Measurements from ENCODE around the gene FKBP8. TPM values are rescaled to one million over a fixed set of nuclear protein-coding genes. Genes with fewer than 3 reads are reported as not detected.
A peak's percentile ranks its signal among the peaks of the same experiment; 100 is the strongest.

Gene FKBP8
- total RNA-seq, 1 experiment from 2014 or later: 345 TPM

DNA sequence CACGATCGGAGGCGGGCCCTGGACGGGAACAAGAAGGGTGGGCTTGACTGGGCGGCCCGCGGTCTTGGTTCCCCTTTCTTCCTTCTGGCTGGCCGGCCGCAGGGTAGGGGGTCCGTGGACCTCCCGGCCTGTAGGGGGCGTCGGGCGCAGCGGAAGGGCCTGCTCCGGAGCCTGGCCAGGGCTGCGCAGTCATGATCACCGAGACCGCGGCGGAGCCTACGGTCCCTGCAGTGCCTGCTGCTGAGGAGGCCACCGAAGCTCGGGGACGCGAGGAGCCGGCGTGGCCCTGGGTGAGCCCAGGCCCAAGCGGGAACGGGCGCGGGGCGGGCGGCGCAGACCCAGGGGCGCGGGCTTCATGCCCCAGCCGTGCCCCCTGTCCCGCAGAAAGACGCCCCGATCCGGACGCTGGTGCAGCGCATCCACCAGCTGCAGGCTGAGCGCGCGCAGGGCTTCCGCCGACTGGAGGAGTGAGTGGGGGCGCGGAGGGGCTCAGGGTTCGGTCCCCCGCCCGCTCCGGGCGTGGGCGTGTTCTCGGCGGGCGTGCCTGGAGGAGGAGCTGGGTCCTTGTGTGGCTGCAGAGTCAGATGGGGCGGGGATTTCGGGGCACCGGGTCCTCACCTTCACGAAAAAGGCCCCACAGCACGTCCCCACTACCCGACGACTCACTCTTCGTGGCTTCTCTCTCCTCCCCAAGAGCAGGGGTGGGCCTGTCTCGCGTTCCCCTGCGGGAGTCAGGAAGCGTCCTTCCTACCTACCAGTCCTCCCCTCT, 45.4 kb upstream of the FKBP8 start, which contains the start of gene REX1BD (continued):
- TF ChIP-seq ARID4B (CRISPR knock-in tag; IDR thresholded peaks at IDR 0.05; ENCODE audit: borderline replicate concordance): peak; percentile 73; the same call in 1 of the 2 replicates
- TF ChIP-seq, protein P1, sequence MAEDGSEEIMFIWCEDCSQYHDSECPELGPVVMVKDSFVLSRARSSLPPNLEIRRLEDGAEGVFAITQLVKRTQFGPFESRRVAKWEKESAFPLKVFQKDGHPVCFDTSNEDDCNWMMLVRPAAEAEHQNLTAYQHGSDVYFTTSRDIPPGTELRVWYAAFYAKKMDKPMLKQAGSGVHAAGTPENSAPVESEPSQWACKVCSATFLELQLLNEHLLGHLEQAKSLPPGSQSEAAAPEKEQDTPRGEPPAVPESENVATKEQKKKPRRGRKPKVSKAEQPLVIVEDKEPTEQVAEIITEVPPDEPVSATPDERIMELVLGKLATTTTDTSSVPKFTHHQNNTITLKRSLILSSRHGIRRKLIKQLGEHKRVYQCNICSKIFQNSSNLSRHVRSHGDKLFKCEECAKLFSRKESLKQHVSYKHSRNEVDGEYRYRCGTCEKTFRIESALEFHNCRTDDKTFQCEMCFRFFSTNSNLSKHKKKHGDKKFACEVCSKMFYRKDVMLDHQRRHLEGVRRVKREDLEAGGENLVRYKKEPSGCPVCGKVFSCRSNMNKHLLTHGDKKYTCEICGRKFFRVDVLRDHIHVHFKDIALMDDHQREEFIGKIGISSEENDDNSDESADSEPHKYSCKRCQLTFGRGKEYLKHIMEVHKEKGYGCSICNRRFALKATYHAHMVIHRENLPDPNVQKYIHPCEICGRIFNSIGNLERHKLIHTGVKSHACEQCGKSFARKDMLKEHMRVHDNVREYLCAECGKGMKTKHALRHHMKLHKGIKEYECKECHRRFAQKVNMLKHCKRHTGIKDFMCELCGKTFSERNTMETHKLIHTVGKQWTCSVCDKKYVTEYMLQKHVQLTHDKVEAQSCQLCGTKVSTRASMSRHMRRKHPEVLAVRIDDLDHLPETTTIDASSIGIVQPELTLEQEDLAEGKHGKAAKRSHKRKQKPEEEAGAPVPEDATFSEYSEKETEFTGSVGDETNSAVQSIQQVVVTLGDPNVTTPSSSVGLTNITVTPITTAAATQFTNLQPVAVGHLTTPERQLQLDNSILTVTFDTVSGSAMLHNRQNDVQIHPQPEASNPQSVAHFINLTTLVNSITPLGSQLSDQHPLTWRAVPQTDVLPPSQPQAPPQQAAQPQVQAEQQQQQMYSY (CRISPR knock-in tag; IDR thresholded peaks at IDR 0.05): peak; percentile 20; the same call in 1 of the 2 replicates
- TF ChIP-seq TEAD4 (CRISPR knock-in tag; IDR thresholded peaks at IDR 0.05): no peak
- peak; percentile 74 for TF ChIP-seq MYBL2 (CRISPR knock-in tag; IDR thresholded peaks at IDR 0.05)
- TF ChIP-seq ZNF512 (CRISPR knock-in tag; IDR thresholded peaks at IDR 0.05; ENCODE audit: borderline replicate concordance): no peak
- TF ChIP-seq ZSCAN18 (CRISPR knock-in tag; IDR thresholded peaks at IDR 0.05): no peak
- no peak for TF ChIP-seq JAZF1 (CRISPR knock-in tag; IDR thresholded peaks at IDR 0.05)
- no peak for TF ChIP-seq NFYB (CRISPR knock-in tag; conservative IDR thresholded peaks at IDR 0.05; ENCODE audit: low read depth)
- TF ChIP-seq SMAD3 (CRISPR knock-in tag; IDR thresholded peaks at IDR 0.05; ENCODE audit: borderline replicate concordance): 0 out of 2 replicates have a peak, but pooled peaks have one; percentile 54
- no peak for TF ChIP-seq MXD4 (CRISPR knock-in tag; IDR thresholded peaks at IDR 0.05; ENCODE audit: borderline replicate concordance)
- TF ChIP-seq, protein P2, sequence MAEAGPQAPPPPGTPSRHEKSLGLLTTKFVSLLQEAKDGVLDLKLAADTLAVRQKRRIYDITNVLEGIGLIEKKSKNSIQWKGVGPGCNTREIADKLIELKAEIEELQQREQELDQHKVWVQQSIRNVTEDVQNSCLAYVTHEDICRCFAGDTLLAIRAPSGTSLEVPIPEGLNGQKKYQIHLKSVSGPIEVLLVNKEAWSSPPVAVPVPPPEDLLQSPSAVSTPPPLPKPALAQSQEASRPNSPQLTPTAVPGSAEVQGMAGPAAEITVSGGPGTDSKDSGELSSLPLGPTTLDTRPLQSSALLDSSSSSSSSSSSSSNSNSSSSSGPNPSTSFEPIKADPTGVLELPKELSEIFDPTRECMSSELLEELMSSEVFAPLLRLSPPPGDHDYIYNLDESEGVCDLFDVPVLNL (CRISPR knock-in tag; IDR thresholded peaks at IDR 0.05; ENCODE audit: borderline replicate concordance, low read depth): peak; percentile 44; the same call in 1 of the 2 replicates
- TF ChIP-seq ELF4 (CRISPR knock-in tag; IDR thresholded peaks at IDR 0.05; ENCODE audit: low read depth): peak; percentile 91; the same call in 1 of the 2 replicates
- peak; percentile 81; the same call in 1 of the 2 replicates for TF ChIP-seq ZNF232 (CRISPR knock-in tag; IDR thresholded peaks at IDR 0.05)
- TF ChIP-seq, protein P3, sequence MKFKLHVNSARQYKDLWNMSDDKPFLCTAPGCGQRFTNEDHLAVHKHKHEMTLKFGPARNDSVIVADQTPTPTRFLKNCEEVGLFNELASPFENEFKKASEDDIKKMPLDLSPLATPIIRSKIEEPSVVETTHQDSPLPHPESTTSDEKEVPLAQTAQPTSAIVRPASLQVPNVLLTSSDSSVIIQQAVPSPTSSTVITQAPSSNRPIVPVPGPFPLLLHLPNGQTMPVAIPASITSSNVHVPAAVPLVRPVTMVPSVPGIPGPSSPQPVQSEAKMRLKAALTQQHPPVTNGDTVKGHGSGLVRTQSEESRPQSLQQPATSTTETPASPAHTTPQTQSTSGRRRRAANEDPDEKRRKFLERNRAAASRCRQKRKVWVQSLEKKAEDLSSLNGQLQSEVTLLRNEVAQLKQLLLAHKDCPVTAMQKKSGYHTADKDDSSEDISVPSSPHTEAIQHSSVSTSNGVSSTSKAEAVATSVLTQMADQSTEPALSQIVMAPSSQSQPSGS (CRISPR knock-in tag; IDR thresholded peaks at IDR 0.05; ENCODE audit: borderline replicate concordance, low read depth): peak; percentile 27; the same call in 1 of the 2 replicates
- TF ChIP-seq NR1H2 (CRISPR knock-in tag; IDR thresholded peaks at IDR 0.05): no peak
- no peak for TF ChIP-seq RELA (CRISPR knock-in tag; IDR thresholded peaks at IDR 0.05; ENCODE audit: borderline replicate concordance)
- peak; percentile 94 for TF ChIP-seq ZBTB21 (CRISPR knock-in tag; IDR thresholded peaks at IDR 0.05; ENCODE audit: borderline replicate concordance)
- peak; percentile 83 for TF ChIP-seq FOXP1 (CRISPR knock-in tag; IDR thresholded peaks at IDR 0.05; ENCODE audit: borderline replicate concordance)
- peak; percentile 82; the same call in 1 of the 2 replicates for TF ChIP-seq ESRRA (CRISPR knock-in tag; IDR thresholded peaks at IDR 0.05; ENCODE audit: borderline replicate concordance)
- peak; percentile 84; the same call in 1 of the 2 replicates for TF ChIP-seq TCF7 (CRISPR knock-in tag; IDR thresholded peaks at IDR 0.05; ENCODE audit: low read depth)

Measured in WTC11 (cell line).